HG02798 (cell line): Measurements from ENCODE around the gene DMWD.
"Not testable (repeated sequence)": the region's sequence is repeated elsewhere in the genome, so short reads cannot be mapped to it uniquely, and the experiment has no call there.

Experiments used
- ATAC-seq: cut with Tn5 transposase; IDR thresholded peaks from one replicate; pipeline ENCODE4 v1.9.1; 2021; ENCODE audit warnings: mild to moderate bottlenecking; ENCODE audit not compliant: unreplicated experiment, poor library complexity

DMWD gene

GRCh38 chr19:45816236-45817009 is 23.8 kb upstream of the DMWD start:
- no peak for ATAC-seq

DNA sequence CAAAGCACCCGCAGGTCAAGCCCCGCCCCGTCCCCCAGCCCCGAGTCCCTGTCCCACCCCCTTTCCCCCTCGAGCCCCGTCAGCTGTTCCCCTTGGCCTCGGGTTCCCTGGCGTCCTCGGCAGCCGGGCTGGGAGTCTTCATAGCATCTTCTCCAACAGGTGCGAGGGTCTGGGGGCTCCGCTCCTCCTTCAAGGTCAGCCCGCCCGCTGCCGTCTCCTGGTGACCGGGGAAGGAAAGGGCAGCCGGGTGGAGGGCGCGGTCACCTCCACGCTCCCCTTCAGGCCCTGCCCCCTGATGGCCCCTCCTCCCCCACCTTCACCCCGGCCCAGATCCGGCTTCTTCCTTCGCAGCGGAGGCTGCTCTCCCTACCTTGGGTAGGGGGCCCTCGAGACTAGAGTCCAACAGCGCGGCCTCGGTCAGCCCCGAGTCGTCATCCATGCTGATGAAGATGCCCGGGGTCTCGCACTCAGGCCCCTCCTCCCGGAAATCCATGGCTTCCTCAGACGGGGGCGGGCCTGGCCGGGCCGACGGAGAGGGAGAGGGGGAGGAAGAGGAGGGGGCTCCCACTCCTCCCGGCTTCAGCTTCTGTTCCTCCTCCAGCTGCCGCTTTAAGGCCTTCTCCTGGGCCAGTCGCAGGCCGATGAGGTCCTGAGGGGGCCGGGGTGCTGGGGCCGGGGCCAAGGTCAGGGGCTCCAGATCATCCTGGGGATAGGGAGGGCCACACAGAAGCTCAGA is 23.0 kb upstream of the DMWD start:
- ATAC-seq: no peak

GRCh38 chr19:45814851-45815480 is 22.3 kb upstream of the DMWD start, which contains the start of gene RSPH6A:
Gene RSPH6A (minus strand): TSS chr19:45815308. CDS start chr19:45815176, 132 bp downstream.
- ATAC-seq: no peak

- ATAC-seq: no peak
These were observed 21.6 kb upstream of the DMWD start for GRCh38 chr19:45814166-45814780.

DNA sequence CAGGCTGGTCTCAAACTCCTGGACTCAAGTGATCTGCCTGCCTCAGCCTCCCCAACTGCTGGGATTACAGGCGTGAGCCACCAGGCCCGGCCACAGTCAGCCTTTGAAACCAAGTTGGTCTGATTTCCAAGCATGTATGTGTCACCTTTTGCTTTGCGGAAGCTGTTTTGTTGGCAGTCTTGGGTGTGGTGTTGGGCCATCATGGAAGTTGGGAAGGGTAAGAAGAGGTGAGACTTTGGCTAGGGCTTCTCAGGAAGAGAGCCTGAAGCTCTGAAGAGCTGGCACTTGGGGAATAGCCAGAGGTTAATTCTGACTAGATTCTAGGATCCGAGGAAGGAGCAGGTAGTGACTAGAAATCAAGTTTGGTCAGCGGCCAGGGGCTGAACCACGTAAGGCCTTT is 19.7 kb upstream of the DMWD start:
- no peak for ATAC-seq

DNA sequence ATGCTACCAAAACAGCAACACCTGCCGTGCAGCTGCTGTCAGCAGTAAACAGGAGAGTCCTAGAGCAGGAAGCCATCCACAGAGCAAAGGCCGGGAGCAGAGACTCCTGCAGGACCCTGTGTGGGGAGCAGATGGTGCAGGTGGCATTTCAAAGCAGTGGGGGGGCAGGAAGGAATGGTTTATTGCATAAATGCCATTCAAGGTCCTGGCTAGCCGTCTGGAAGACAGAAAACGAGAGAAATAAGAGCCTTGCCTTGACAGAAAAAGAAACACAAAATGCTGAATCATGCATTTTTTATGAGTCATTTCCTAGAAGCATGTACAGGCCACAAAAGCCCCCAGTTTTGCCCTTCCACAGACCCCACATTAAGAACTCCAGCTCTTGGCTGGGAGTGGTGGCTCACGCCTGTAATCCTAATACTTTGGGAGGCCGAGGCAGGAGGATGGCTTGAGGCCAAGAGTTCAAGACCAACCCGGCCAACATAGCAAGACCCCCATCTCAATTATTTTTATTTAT is 17.1 kb upstream of the DMWD start:
- no peak for ATAC-seq

DNA sequence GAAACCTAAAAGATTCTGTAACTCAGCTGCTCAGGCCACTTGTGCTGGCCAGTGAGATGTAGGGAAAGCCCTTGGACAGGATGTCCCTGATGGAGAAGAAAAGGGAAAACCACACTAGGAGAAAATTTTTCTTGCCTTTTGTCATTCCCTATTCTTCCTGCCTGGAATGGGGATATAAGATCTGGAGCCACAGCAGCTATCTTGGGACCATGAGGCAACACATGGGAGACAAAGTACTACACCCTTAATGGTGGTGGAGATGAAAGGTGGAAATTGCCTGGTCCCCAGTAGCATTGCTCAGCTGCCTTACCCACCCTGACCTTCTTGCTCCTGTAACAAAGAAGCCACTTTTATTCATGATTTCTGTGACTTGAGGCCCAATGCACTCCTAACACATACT is 13.1 kb upstream of the DMWD start:
- no peak for ATAC-seq

GRCh38 chr19:45804959-45805230 is 12.2 kb upstream of the DMWD start:
- no peak for ATAC-seq

DNA sequence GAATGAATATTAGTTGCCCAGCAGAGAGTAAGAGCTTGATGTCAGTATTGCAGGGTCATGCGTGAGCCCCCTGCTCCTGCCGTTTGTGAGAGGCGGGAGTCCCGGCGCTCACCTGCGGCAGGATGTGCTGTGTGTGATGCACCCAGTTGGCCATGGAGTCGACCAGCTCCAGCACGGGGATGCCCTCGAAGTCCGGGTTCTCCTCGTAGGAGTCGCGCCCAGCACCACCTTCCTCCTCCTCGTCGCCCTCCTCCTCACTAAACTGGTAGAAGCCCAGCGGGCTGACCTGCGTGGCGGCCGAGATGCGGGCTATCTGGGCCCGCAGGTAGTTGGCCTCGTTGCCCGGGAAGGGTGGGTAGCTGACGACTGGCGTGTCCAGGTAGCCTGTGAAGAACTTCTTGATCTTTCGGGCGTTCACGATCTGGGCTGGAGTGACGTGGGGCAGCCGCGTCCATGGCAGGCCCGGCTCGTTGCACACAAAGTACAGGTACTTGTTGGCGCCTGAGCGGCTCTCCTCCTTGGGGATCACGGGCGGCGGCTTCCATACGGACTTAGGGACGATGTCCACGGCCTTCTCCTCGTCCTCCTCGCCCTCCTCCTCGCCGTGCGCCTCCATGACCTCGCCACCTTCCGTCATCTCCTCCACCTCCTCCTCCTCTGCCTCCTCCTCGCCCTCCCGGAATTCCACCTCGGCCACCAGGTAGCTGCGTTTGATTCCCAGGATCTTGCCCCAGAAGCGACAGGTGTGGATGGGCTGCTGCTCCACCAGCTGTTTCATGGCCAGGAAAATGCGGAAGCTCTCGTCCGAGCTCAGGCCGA is 11.7 kb upstream of the DMWD start:
- no peak for ATAC-seq

GRCh38 chr19:45801603-45802175 is 9.0 kb upstream of the DMWD start:
- no peak for ATAC-seq

GRCh38 chr19:45800070-45800553 is 7.5 kb upstream of the DMWD start:
- ATAC-seq: no peak

DNA sequence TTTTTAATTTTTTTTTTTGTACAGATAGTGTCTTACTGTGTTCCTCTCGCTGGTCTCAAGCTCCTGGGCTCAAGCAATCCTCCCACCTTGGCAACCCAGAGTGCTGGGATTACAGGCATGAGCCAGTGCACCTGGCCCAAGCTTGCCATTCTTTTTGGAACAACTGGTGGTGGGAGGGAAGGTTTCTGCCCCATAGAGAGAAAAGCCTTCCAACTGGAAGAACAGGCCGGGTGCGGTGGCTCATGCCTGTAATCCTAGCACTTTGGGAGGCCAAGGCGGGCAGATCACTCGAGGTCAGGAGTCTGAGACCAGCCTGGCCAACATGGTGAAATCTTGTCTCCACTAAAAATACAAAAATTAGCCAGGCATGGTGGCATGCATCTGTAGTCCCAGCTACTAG is 6.9 kb upstream of the DMWD start:
- ATAC-seq: not testable (repeated sequence)

GRCh38 chr19:45798995-45799517 is 6.4 kb upstream of the DMWD start:
- peak; percentile 44 for ATAC-seq

GRCh38 chr19:45794627-45795026 is 2.0 kb upstream of the DMWD start:
- no peak for ATAC-seq

GRCh38 chr19:45793876-45794275 is 1.2 kb upstream of the DMWD start:
- no peak for ATAC-seq

DNA sequence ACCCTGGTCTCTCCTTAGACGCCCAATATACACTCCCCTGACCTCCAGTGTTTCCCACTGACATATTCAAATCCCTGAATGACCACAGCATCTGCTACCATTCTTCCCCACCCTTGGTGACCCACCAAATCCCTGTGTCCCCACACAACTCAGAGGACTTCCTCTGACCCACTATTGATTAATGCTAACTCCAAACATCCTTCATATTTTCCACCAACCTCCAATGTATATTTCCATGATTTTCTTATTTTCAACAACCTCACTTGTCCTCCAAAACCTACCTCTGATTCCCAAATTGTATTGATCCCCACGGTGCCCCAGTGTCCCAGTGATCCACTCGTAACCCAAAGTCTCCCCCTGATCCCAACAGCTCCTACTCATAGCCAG is 526 bp upstream of the DMWD start:
- no peak for ATAC-seq

GRCh38 chr19:45791744-45792469 is 738 bp downstream of the DMWD start:
- no peak for ATAC-seq

DNA sequence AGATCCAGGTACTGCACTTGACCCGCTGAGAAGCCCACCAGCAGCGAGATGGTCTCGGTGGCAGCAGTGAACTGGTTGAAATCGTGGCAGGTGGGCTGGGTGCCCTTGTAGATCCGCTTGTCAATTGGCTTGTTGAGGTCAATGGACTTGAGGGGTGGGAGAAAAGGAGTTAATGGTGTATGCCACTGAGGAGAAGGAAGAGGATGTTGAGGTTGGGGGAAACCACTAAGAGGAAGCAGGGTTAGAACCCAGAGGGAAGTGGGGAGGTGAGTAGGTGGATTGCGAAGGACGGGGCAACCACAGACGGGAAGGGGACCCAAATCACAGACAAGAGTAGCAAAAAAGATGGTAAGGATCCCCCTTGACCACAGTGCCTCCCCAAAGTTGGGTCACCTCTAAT is 1.7 kb downstream of the DMWD start:
- ATAC-seq: no peak
